ENCODE results near the gene TRAF5. TPM values are rescaled to one million over a fixed set of nuclear protein-coding genes. Genes with fewer than 3 reads are reported as not detected.

Gene TRAF5
- total RNA-seq, 1 donor from 2014 or later, result 3.9 TPM

DNA sequence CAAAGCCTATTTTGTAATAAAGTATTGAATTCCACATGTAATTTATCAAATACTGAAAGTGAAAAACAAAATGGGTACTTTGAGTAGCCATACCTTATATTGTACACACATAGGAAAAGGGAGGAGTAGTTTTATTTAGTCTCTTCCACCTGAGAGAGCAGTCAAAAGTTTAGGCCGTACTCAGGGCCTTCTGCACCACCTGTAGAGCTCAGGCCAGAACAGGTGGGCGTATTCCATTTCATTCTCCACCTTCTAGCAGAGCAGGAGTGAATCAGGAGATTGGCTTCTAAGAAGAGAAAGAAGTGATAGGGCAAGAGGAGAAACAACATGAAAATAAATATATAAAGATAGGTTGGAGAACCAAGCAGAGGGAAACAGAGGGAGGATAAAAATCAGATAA, 44.0 kb downstream of the TRAF5 start:
- peaks cover 26 to 56% of the 10 kb centered on the region in 2 donors for H3K36me3 ChIP-seq
- H3K4me1 ChIP-seq, result peaks cover 0 to 5% of the 10 kb centered on the region in 2 donors
- no peaks in the 10 kb centered on the region for H3K9me3 ChIP-seq
- H3K4me3 ChIP-seq, result no peak overlapping the region
- H3K27ac ChIP-seq, result peak overlapping the region in 1 of 2 donors; percentile 30
- DNase-seq (ENCODE audit: low spot score in 2 of 2), result no peak
- intact Hi-C loops (cut with DNase I), result no loop called here
- H3K27me3 ChIP-seq, result no peaks in the 10 kb centered on the region
- TF ChIP-seq, protein P1, sequence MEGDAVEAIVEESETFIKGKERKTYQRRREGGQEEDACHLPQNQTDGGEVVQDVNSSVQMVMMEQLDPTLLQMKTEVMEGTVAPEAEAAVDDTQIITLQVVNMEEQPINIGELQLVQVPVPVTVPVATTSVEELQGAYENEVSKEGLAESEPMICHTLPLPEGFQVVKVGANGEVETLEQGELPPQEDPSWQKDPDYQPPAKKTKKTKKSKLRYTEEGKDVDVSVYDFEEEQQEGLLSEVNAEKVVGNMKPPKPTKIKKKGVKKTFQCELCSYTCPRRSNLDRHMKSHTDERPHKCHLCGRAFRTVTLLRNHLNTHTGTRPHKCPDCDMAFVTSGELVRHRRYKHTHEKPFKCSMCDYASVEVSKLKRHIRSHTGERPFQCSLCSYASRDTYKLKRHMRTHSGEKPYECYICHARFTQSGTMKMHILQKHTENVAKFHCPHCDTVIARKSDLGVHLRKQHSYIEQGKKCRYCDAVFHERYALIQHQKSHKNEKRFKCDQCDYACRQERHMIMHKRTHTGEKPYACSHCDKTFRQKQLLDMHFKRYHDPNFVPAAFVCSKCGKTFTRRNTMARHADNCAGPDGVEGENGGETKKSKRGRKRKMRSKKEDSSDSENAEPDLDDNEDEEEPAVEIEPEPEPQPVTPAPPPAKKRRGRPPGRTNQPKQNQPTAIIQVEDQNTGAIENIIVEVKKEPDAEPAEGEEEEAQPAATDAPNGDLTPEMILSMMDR (IDR thresholded peaks at IDR 0.05), result no peak

DNA sequence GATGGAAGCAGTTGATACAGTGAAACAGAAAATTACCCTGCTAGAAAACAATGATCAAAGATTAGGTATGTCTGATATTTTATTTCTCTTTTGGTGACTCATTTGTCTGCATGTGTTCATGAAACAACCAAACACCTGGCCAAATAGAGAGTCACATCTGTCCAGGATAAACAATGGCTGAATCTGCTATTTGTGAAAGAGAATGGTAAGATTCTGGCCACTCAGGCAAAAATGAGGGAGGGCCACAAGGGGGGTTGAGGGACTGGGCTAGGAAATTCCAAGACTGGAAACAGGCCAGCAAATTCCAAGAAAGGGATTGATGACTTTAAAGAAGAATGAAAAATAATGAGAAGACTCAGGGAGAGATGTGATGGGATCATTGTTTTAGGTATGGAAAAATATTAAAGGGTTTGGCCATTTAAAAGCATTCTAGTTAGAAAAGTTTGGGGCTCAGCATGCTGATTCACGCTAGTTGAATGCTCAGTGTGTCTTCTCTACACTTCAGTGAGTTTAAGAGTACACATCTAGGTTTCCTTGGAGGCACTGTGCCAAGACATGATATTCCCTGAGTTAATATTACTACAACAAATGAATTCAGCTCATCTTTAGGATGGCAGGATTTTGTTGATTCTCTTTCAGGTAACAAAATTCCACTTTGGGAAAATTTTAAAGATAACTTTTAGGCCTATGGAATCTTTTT, 44.9 kb downstream of the TRAF5 start:
- intact Hi-C loops (cut with DNase I), result no loop called here
- Histone ChIP-seq H3K4me1 (peaks cover 0 to 5% of the 10 kb centered on the region in 2 donors), H3K27ac (peak overlapping the region in 1 of 2 donors; percentile 30), H3K27me3 (no peaks in the 10 kb centered on the region), H3K9me3 (no peaks in the 10 kb centered on the region), H3K4me3 (no peak overlapping the region), H3K36me3 (peaks cover 18 to 54% of the 10 kb centered on the region in 2 donors)
- DNase-seq (ENCODE audit: low spot score in 2 of 2), result no peak
- TF ChIP-seq, protein P1 (IDR thresholded peaks at IDR 0.05), result no peak

DNA sequence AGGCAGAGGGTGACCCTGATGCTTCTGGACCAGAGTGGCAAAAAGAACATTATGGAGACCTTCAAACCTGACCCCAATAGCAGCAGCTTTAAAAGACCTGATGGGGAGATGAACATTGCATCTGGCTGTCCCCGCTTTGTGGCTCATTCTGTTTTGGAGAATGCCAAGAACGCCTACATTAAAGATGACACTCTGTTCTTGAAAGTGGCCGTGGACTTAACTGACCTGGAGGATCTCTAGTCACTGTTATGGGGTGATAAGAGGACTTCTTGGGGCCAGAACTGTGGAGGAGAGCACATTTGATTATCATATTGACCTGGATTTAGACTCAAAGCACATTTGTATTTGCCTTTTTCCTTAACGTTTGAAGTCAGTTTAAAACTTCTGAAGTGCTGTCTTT, 45.8 kb downstream of the TRAF5 start:
- H3K4me3 ChIP-seq, result no peak overlapping the region
- DNase-seq (ENCODE audit: low spot score in 2 of 2), result no peak
- TF ChIP-seq, protein P1 (IDR thresholded peaks at IDR 0.05), result no peak
- H3K27ac ChIP-seq, result no peak overlapping the region
- no peaks in the 10 kb centered on the region for H3K9me3 ChIP-seq
- H3K27me3 ChIP-seq, result no peaks in the 10 kb centered on the region
- intact Hi-C loops (cut with DNase I), result no loop called here
- H3K36me3 ChIP-seq, result peaks cover 12 to 50% of the 10 kb centered on the region in 2 donors
- peaks cover 0 to 5% of the 10 kb centered on the region in 2 donors for H3K4me1 ChIP-seq

DNA sequence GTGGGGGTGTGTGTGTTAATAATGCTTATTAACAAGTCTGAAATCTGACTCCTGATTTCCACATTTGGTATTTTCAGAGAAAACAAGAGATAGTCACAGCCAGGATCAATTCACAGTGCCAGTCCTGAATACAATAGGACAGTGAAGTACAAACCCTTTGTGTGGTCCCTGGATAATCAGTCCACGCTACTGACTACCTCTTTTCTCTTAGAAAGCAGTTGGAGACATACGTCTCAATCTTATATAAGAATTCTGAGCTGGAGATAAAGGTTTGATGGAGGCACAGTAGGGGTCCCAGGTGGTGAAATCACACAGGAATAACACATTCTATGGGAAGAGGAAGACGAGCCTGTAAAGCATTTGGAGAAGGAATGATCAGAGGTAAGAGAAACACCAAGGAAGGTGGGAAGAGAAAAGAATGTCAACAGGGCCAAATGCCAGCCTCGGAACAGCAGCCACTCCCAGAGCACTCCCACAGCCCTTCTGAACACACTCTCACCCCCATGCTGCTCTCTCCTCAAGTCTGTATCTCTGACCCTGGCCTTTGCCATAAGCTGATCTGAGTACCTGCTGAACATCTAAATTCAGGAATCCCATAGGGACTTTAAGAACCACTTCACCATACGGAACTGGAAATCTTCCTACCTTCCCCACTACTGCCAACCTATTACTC, 48.6 kb downstream of the TRAF5 start:
- H3K4me3 ChIP-seq, result no peak overlapping the region
- peaks cover 12 to 38% of the 10 kb centered on the region in 2 donors for H3K36me3 ChIP-seq
- no peaks in the 10 kb centered on the region for H3K9me3 ChIP-seq
- H3K27ac ChIP-seq, result no peak overlapping the region
- H3K27me3 ChIP-seq, result no peaks in the 10 kb centered on the region
- TF ChIP-seq, protein P1 (IDR thresholded peaks at IDR 0.05), result no peak
- peaks cover 0 to 5% of the 10 kb centered on the region in 2 donors for H3K4me1 ChIP-seq
- DNase-seq (ENCODE audit: low spot score in 2 of 2), result no peak
- intact Hi-C loops (cut with DNase I), result no loop called here

DNA sequence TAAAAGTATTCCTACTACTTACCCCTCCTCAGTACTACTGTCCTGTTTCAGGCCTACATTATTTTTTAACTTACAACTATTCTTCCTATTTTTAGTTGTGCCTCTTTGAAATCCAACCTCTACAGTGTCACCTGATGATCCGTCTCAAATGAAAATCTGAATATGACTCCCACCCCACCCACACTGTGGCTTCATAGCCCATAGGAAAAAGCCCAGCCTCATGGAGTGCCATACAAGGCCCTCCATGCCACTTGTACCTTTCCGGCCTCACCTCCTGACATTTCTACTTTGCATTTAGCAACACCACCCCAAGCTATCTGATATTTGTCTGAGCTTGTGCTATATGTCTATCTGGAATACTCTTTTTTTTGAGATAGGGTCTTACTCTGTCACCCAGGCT, 49.3 kb downstream of the TRAF5 start:
- DNase-seq (ENCODE audit: low spot score in 2 of 2), result no peak
- H3K9me3 ChIP-seq, result no peaks in the 10 kb centered on the region
- H3K4me1 ChIP-seq, result no peaks in the 10 kb centered on the region
- no peaks in the 10 kb centered on the region for H3K27me3 ChIP-seq
- peaks cover 12 to 38% of the 10 kb centered on the region in 2 donors for H3K36me3 ChIP-seq
- TF ChIP-seq, protein P1 (IDR thresholded peaks at IDR 0.05), result no peak
- H3K27ac ChIP-seq, result no peak overlapping the region
- no peak overlapping the region for H3K4me3 ChIP-seq
- intact Hi-C loops (cut with DNase I), result no loop called here
